Measurements from ENCODE around the gene CST4.
"Not testable (repeated sequence)": the region's sequence is repeated elsewhere in the genome, so short reads cannot be mapped to it uniquely, and the experiment has no call there.

CST4 gene

DNA sequence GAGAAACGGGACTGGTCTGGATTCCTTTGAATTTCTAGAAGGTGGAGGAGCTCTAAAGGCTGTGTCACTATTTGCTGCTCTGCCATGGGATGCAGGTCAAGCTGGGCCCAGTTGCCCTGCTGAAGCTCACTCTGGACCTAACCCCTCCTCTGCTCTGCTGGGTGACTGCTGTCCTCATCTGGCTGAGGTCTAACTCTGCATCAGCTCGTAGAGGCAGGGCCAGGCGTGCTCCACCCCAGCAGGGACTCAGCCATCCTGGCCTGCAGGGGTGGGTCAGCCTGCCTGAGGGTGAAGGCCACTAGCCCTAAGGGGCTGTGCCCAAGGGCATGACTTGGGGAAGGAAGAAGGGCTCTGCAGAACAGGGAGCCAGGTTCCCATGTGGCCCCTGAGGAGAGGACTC lies 852 bp downstream of the CST4 start:
- DNase-seq (ENCODE audit: low spot score): no peak

DNA sequence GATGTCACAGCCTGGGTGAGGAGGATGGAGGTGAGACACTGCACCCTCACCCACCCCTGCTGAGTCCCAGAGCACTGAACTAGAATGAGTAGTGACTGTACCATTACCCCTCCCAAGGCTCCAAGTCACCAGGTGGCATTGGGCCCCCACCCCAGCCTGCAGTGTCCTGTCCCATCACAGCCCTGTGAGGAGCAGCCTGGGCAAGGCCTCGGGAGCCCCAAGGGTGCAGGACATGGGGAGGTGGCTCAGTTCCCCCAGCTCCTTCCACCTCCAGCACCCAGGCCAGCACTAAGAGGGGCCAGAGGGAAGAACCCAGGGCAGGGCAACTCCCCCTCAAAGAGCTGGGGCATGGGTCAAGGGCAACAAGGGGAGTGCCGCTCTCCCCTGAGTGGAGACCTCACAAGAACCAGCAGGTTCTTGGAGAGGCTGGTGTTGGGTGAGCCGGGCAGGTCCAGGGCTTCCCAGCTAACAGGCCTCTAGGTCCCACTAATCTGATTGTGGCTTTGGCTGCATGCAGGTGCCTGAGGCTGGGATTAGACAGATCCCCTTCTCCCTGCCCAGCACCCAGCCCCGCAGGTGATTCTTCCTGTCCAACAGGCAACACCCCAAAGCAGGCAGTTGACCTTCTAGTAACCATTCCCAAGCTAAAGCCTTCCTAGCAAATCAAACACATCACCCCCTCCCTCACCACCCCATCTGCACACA lies 2.6 kb downstream of the CST4 start:
- DNase-seq (ENCODE audit: low spot score): no peak

DNA sequence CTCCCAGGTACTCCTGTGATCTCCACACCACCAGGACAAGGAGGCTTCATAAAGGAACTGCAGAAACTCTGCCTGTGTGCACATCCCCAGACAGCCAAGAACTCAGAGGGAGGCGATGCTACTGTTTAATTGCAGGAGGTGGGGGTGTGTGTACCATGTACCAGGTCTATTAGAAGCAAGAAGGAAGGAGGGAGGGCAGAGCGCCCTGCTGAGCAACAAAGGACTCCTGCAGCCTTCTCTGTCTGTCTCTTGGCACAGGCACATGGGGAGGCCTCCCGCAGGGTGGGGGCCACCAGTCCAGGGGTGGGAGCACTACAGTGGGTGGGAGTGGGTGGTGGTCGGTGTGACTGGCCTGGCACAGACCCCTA lies 3.3 kb downstream of the CST4 start:
- DNase-seq (ENCODE audit: low spot score): not testable (repeated sequence)

DNA sequence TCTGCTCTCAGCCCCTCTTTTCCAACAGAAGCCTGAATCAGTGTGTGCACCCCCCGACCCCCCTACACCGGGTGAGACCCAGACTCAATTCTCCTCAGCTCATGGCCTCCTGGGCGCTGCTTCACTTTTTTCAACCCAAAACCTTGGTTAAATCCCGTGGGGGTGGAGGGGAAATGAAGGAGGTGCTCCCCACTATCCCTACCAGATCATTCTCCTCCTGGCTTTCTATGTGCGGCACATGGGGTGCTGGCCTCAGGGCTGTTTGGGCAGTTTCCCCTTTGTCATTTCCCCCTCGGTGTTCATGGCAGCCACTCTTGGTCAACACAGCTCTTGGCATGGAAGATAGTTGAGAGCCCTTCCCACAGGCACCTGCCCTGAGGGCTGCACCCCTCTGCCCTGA lies 4.6 kb downstream of the CST4 start:
- DNase-seq (ENCODE audit: low spot score): no peak

DNA sequence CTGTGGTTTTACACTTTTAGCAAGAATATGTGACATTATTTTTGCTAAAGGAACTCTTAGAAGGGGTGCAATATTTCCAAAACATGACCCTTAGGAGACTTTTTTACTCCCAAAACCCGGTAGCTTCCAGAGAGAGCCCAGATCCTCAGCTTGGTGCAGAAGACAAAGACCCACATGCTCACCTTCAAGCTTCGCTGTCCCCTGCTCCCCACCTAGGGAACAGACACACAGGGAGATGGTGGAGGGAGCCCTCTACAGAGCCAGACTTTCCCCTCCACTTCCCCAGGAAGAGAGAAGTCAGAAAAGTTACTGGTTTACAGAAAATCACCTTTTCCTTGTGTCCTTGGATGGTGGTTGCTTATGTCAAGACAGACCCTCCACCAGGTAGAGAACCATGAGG lies 5.0 kb downstream of the CST4 start:
- DNase-seq (ENCODE audit: low spot score): no peak

DNA sequence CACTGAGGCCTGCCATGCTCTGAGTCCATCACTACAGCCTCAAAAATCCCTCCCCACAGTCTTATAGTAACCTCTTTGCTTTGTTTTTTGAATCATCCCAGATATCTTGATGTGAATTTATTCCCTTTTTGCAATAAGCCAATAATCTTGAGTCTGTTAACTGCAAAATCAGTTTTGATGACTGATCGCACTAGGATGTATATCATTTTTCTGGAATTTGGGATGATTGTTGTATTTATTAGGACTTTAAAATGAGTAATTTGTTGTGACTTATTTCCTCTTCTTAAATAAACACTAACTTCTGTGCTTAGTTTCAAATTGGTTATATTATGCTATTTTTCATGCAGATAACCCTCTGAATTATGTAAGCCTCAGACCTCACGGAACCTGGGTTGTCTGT lies 5.6 kb downstream of the CST4 start:
- DNase-seq (ENCODE audit: low spot score): no peak

DNA sequence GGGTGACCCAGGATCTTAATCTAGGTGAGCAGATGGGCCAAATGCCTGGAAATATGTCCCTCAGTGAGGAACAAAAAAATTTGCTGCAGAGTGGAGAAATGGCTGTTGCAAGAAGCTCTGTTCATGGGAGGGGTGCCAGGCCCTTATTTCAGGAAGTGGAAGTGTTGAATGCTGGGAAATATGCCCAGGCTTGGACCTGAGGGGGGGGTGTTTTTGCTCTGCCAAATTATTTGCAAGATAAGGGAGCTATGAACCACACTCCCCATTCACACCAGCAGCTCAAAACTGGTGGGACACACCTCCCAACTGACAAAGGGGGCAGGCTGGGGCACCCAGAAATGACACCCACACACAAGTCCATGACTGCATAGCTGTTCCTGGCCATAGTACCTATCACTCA lies 8.7 kb downstream of the CST4 start:
- DNase-seq (ENCODE audit: low spot score): no peak

DNA sequence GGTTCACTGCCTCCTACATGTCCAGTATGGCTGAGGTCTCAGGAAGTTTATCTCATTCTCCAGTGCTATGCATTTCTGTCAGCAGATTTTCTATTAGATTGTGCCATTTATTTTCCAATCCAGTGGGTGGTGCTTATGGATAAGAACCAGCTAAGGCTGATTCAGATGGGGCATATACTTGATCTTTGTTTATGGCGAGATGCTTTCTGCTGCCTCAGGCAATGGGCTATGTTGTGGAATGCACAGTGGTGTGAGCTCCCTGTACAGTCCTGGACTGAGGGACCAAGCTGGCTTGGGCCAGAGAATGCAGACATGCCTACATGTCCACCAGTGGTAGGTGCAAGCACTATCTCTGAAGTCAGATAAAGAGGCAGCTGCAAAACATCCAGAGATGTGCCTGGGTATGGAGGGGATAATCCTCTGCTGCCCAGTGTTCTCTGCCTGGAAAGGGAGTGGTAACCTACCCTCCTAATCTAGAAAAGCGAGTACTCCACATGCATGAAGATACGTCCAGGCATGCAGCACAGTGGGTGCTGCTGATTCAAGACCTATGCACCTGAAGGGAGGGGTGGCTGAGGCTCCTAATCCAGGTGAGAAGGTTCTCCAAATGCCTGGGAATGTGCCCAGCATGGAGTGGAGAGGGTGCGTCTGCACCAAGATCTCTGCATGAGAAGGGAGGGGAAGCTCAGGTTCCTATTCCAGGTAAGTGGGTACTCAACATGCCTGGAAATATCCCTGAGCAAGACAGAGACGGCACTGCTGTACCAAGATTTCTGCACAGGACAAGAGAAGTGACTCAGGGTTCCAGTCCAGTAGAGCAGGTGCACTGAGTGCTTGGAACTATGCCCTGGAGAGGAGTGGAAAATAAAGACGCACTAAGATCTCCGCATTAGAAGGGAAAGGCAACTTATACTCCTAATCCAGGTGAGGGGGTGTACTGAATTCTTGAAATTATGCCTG lies 9.4 kb downstream of the CST4 start:
- DNase-seq (ENCODE audit: low spot score): no peak

DNA sequence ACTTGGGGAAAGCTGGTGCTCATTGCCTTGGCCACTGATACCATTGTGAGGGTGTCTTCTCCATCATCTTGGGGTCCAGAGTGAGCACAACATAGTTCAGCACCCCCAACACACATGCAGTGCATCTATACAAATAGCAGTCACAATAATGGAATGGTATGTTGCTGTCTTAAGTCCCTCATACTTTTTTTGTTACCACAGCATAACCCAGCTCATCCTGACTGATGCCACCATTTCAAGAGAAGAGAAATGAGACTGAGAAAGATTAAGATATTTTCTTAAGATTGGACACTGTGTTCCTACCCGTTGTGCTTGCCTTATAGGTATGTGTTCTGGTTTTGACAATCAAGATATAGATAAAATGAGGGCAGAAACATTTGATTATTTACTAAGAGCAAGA lies 15.6 kb downstream of the CST4 start:
- DNase-seq (ENCODE audit: low spot score): no peak

DNA sequence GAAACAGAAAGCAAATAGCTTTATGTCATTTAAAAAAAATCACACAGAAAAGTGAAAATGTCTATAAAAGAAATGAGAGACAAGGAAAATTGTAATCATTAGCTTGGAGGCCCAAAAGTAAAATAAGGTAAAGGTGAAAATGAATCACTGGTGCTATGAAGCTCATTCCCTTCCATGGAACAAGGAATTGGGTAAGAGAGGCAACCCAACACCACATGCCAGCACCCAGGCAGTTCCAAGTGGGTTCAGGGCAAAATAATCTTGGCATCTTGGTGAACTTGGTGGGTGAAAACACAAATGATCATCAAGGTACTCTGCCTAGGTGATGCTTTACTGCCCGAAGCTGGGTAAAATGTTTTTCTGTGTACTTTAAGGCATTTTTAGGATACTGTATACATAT lies 16.7 kb downstream of the CST4 start:
- no peak for DNase-seq (ENCODE audit: low spot score)

DNA sequence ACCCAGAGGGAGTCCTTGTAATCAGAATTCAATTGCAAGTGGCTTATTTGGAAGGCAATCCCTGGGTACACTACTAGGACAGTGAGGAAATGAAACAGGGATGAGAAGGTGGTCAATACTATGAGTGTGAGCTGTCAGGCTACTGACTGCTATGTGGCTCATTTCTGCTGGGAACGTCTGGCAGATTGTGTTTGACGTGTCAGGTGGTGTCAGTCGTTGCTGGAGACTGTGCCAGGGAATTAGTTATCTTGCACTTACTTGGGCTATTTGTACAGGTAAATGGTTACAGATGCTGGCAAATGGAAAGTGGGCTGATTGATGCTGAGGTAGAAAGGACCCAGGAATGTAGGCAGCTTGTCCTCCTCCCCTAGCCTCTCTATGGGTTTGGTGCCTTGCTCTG lies 17.4 kb downstream of the CST4 start:
- DNase-seq (ENCODE audit: low spot score): no peak

DNA sequence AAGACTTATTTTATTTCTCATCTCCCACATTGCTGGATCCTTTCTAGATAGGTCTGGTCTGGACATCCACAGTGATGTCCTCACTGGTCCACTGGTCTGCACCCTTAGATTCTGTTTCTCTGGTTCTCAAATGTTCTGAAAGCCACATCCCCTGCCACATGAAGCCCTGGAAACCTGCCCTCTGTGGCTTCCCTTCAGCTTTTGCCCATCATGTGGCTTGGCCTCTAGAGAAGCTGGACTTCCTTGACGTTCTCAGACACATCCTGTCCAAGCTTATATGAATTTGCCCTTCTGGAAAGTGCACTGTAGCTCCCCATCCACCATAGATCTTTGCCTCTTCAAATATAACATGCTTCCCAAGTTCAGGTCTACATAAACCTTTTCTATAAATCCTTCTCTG lies 18.5 kb downstream of the CST4 start:
- DNase-seq (ENCODE audit: low spot score): no peak

DNA sequence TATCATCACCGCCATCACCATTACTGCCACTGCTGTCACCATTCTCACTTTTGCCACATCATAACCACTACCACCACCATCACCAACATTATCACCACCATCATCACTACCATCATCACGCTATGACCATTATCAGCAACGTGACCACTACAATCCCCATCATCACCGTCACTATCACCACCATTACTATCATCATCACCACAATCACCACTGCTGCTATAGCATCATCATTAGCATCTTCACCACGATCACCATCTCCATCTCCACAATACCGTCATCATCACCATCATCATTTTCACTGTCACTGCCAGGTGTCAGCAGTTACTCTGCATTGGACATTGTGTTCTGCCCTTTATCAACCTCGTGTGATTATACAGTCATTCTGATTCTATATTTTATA lies 19.0 kb downstream of the CST4 start:
- DNase-seq (ENCODE audit: low spot score): no peak

DNA sequence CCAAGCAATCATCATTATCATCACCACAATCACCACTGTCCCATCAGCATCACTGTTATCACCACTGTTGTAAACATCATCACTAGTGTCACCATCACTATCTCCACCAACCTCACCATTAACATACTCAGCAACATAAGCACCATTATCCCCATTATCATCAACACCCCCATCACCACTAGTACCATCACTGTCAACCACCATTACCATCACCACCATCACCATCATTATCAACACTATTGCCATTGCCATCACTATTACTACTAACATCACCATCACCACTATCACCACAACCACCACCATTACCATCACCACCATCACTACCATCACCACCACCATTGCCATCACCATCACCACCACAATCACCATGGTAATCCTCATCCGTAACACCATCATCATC lies 19.5 kb downstream of the CST4 start:
- DNase-seq (ENCODE audit: low spot score): no peak

DNA sequence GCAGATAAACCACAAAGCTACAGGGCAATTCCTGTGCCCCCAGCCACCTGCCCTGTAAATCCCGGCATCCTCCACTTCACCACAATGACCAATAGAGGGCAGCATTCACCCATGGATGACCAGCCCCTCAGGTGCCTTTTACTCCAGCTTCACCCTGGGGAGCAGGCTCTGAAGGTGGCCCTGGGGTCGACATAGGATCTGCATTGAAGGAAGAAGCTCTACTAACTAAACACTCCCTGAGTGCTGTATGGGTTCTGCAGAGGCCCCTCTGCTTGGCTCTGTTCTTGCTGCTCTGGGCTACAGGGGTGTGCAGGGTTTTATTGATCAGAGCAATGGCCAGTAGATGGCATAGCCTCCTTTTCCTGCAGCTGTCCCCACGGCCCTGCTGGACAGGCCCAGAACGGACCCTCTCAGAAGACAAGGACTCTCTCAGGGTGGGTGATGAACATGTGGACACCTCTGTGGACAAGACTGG lies 20.3 kb downstream of the CST4 start:
- peak; percentile 53 for DNase-seq (ENCODE audit: low spot score)

DNA sequence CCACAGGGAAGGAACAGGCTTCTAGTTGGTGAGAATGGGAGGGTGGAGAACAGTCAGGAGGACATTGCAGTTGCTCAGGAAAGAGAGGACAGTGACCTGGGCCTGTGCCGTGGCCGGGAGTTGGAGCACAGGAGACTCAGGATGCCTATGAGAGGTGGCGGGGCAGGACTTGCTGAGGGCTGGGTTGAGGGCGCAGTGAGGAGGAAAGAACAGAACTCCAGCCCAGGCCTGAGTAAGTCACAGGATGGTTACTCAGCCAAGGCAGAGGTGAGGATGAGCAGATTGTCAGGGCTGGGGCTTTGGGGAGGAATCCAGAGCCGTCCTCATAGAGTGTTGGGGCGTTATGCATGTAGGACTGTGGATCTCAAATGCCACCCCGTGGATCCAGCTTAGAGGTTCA lies 21.2 kb downstream of the CST4 start:
- DNase-seq (ENCODE audit: low spot score): no peak

DNA sequence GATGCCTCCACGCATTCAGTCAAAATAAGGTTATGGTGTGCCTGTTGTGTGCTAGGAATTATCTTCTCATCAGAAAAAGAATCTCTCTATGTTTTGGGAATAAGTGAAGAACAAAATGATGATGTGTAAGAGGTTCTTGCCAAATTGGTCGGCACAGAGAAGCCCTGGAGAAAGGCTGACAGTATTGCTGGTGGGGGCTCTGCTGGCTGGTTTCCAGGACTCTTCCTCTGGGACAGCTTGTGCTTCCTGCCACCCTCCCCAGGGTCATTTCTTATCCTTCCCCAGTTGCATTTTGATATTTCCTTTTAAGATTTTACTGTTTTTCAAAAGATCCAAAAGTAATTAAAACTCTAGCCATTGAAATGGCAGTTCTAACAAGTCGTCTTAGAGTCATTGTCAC lies 22.1 kb downstream of the CST4 start:
- no peak for DNase-seq (ENCODE audit: low spot score)

DNA sequence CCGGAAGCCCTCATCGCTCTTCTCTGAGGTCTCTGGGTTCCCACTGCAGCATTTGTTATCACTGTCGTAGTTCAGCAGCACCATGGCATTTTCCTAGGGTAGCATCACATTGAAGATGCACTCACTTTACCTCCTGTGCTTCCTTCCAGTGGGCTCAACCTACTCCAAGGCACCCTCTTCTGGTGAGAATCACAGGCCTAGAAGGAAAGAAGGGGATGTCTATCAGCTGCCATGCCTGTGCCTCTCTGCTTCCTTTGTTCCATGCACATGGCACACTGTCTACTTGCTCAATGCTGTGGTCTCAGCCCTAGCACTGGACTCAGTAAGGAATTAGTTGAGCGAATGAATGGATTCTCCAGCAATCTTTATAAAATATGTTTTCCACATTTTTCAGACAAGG lies 22.6 kb downstream of the CST4 start:
- no peak for DNase-seq (ENCODE audit: low spot score)

DNA sequence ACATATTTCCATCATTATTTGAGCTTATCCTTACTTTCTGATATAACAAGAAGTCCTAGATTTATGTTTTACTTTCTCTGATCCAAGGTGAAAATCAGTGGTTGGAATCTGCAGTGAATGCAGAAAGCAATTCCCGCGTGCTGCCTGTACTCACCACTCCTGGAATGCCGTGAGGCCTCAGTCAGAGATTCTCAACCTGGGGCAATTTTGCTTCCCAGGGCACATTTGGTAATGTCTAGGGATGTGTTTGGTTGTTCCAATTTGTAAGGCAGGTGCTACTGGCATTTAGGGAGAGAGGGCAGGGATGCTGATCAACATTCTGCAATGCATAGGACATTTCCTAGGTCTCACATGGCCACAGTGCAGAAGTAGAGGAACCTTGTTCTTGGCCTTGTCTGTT lies 23.9 kb downstream of the CST4 start:
- DNase-seq (ENCODE audit: low spot score): no peak

DNA sequence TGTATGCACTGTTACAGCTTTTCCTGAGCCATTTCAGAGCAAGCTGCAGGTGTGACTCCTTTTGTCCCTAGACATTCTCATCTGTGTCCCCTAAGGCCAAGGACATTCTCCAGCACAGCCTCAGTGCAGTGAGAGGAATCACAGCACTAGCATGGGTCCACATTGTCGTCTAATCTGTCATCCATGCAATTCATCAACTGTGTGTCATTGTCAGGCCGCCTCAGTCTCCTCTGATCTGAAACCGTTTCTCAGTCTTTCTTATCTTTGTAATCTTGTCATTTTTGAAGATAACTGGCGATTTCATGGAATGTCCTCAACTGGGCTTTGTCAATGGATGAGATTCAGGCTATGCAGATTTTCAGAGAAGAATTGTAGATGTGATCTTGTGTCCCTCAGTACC lies 24.8 kb downstream of the CST4 start:
- not testable (repeated sequence) for DNase-seq (ENCODE audit: low spot score)

DNA sequence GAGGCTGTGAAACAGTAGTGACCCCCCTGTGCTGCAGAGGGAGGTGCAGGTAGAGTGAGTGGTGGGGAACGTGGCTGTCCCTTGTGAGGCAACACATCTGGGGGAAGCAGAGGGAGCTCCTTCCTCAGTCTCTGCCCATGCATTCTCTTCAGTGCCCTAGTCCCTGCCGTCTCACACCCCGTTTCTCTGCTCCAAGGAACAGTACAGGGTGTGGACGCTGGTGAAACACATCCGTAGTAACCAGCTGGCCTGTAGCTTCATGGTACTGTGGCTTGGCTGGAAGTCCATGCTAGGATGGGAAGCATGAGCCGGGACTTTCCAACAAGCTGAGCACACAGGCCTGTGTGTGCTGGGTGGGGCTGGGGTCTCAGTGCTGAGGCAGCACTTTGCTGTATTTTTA lies 25.7 kb downstream of the CST4 start:
- no peak for DNase-seq (ENCODE audit: low spot score)

DNA sequence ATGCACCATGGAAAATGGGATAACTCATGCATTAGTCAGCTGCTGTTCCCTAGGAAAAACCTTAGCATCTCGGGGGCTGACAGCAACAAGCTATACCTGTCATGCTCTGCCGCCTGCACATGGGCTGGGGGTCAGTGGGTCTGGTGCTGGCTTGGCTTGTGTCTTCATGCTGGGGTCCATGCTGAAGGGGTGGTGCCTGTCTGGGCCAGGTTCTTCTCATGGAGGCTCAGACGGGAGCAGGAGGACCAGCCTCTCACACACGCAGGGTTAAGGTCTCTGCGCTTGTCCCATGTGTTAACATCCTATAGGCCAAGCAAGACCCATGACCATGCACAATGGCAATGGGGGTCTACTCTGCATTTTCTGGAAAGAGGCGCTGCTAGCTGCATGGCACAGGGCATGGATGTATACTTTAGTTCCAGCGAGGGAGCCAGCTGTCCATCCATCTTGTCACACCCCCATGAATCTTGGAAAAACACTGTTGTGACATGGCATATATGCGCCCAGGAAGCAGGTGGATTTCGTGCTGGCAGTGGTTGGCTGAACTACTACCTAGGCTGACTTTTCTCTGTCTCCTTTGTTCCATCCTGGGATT lies 26.5 kb downstream of the CST4 start:
- no peak for DNase-seq (ENCODE audit: low spot score)

DNA sequence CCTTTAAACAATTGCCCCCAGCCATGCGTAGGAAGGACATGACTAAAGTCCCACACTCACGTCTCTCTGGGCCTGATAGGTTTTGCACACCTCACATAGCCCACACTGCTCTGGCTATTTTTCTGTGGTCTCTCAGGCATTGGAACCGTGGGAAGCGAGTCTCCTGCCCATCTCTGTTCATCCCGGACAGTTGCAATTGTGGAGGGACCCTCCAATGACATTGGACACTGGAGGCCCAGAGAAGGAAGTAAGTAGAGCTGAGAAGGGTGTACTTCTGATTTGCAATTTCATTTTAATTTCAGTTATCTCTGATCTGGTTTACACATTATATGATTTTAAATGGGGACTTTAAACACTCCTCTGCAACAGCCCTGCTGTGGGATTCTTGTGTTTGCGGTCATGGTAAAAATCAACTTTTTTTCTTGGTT lies 27.8 kb downstream of the CST4 start:
- no peak for DNase-seq (ENCODE audit: low spot score)
